HG02798 (cell line): ENCODE data around the gene ALX3.

Experiments
- ATAC-seq: cut with Tn5 transposase; IDR thresholded peaks from one replicate; pipeline ENCODE4 v1.9.1; 2021; ENCODE audit warnings: mild to moderate bottlenecking; ENCODE audit not compliant: unreplicated experiment, poor library complexity

ALX3 gene

GRCh38 chr1:110067893-110068645 lies 2.4 kb downstream of the ALX3 start:
- no peak for ATAC-seq

DNA sequence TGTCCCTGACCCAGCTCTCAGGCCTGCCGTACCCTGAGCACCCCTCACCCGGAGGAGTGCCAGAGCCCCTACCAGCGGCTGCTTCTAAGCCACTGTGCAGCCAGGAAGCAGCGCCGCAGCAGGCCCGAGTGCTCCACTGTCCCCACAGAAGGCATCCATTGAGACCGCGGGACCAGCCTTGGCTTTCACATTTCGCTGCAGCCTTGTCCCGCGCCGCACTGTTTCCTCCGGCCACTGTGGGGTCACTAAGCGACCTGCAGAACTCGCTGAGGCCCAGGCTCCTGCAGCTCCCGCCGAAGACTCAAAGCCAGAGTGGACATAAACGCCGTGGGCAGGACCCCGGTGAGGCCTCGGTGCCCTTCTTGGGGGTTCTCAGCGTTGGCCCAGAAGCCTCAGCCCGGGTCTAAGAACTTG lies 3.0 kb downstream of the ALX3 start:
- ATAC-seq = no peak

DNA sequence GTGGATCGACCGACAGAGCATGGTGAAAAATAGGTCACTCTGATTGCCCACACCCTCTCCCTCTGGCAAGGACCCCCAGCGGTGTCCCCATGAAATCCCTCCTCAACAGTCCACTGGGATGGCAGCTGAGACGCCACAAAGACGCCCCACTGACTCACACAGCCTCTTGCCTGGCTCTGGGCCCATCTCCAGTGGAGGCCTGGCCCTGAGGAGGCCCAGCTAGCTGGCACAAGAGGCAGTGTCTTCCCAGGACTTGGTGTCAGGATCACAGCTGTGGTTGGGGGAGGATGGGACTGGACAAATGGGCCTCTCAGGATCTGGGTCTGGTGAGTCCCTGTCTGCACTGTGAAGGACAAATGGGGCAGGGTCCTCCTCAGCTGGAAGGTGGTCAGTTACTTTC lies 4.6 kb downstream of the ALX3 start:
- no peak for ATAC-seq

- ATAC-seq = no peak
Measured at GRCh38 chr1:110064576-110065337, 5.7 kb downstream of the ALX3 start.

- no peak for ATAC-seq
Measured at GRCh38 chr1:110063781-110064180, 6.7 kb downstream of the ALX3 start.

- no peak for ATAC-seq
Measured at GRCh38 chr1:110062612-110063011, 7.9 kb downstream of the ALX3 start.

DNA sequence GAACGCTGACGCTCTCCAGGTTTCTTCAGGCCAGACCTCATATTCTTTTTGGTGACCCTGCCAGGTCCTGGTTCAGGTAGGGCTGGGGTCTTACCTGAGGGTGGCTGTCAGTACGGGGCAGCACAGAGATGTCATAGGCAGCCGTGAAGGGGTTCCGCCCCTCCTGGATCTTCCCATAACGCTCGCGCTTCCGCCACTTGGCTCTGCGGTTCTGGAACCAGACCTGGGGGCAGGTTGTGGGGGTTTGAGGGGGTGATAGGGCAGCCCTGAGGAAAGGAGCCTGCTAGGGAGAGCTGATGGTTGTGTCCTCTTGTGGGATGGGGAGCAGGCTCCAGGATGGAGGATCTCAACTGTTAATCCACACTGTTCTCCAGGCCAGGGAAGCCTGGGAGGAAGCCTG lies 9.1 kb downstream of the ALX3 start:
- no peak for ATAC-seq

DNA sequence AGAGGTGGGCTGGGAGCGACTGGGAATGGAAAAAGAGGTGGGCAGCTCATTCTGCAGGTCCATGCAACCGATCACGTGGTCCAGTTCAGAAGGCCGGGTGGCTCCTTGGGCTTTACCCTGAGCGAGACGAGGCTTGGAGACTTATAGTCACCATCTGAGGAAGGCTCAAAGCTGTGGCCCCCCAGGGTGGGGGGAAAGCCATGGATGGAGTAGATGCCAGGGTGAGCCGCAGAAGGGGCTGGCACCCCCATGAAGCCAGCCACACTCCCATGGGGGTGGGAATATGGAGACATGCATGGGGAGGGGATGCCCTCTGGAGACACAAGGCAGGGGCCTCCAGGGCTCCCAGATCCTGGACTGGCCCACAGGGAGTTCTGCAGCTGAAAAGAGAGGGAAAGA lies 9.8 kb downstream of the ALX3 start:
- no peak for ATAC-seq

- peak; percentile 51 for ATAC-seq
Measured at GRCh38 chr1:110060034-110060661, 10.3 kb downstream of the ALX3 start.

GRCh38 chr1:110059133-110059863 lies 11.2 kb downstream of the ALX3 start:
- no peak for ATAC-seq

DNA sequence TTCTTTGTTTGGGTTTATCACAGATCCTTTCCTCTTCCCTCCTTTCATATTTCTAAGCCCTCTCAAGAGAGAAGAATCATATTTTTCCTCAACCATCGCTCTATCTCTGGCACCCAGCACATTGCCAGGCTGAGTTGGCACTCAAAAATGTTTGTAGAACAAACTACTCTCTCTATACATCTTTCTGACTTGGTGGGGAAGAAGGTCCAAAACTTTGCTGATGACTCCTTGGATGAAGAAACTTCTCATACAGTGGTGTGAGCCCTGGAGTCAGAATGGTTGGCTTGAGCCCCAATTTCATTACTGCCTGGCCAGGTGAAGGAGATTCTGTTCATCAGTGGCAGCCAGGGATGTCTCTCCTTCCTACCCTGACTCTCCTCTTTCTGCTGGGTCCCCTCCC lies 11.9 kb downstream of the ALX3 start:
- ATAC-seq = no peak

DNA sequence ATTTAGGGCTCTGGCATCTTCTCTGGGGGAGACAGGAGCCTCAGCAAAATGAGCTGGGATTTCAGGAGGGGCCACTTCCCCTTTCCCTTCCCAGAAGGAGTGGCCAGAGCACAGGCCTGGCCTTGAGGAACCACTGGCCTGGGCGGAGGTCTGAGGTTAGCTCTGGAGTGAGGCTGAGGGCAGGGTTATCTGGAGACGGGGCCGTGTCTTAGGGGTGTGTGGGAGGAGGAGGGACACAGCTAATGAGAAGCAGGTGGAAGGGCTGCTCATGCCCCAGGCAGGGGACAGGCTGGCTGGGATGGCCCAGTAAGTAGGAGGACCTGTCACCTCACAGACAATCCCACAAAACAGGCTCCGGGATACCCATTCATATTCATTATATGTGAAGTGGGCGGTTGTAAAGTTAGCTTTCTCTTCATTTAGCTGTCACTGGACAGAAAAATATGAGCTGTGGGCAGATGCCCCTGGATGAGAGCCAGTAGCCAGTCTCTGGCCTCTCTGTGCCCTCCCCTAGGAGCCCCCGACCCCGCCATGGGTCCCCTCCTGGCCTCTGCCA lies 12.4 kb downstream of the ALX3 start:
- ATAC-seq = no peak

DNA sequence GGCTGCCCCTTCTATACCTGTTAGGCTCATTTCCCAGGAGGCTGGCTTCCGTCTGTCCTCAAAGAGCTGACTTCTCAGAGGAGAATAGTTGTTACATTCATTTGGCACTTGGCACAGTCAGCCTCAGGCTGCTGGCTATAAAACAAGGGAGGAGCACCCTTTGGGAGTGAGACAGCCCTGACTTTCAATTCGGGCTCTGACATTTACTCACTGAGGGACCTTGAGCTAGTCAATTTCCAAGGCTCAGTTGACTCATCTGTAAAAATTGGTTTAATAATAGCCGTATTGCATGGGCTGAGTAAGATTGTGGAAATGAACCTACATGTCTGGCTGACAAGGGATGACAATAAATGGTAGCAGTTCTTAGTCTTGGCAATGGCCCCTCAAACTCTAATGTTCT lies 13.7 kb downstream of the ALX3 start:
- ATAC-seq = no peak

GRCh38 chr1:110056285-110056683 lies 14.2 kb downstream of the ALX3 start:
- no peak for ATAC-seq

DNA sequence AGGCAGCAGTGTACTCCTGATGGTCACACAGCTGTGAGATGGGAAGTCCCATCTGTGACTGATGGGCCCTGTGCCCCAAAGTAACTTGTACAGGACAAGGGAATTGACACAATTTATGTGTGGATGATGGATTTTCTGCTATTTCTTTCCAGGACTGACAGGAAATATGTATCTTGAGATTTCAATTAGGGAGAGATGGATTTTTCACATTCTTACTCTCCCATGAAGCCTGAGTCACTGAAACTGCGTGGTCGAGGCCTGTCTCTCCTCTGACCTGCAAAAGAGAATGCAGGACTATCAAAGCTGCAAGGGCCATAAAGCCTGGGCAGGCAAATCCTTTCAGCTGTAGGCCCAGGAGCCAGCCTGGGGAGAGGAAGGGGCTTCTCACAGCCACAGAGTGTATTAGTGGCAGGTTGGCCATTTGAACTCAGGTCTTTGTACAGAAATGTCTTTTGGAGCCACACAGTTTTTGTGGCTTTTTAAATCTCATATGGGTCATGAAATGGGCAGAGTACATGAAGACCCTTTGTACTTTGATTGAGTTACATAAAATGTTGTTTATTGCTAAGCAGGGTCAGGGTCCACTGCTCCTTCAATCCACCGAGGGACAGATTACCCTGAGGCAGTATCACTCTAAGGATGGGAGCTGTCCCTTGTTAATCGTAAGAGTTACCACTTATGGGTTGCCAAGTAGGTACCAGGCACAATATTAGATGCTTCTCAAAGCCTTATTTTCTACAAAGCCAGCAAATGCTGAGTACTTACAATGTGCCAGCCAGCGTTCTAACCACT lies 14.8 kb downstream of the ALX3 start:
- ATAC-seq = no peak

DNA sequence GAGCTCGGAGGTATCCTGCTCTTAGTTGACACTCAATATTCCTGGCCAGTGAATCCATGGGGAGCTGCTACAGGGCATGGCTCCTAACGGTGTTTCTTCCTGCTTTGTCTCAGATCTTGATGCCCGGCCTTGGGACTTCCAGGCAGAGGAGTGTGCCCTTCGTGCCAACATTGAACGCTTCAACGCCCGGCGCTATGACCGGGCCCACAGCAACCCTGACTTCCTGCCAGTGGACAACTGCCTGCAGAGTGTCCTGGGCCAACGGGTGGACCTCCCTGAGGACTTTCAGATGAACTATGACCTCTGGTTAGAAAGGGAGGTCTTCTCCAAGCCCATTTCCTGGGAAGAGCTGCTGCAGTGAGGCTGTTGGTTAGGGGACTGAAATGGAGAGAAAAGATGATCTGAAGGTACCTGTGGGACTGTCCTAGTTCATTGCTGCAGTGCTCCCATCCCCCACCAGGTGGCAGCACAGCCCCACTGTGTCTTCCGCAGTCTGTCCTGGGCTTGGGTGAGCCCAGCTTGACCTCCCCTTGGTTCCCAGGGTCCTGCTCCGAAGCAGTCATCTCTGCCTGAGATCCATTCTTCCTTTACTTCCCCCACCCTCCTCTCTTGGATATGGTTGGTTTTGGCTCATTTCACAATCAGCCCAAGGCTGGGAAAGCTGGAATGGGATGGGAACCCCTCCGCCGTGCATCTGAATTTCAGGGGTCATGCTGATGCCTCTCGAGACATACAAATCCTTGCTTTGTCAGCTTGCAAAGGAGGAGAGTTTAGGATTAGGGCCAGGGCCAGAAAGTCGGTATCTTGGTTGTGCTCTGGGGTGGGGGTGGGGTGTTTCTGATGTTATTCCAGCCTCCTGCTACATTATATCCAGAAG lies 16.7 kb downstream of the ALX3 start:
- ATAC-seq = peak; percentile 50

- ATAC-seq = no peak
Measured at GRCh38 chr1:110051262-110051648, 19.2 kb downstream of the ALX3 start.

DNA sequence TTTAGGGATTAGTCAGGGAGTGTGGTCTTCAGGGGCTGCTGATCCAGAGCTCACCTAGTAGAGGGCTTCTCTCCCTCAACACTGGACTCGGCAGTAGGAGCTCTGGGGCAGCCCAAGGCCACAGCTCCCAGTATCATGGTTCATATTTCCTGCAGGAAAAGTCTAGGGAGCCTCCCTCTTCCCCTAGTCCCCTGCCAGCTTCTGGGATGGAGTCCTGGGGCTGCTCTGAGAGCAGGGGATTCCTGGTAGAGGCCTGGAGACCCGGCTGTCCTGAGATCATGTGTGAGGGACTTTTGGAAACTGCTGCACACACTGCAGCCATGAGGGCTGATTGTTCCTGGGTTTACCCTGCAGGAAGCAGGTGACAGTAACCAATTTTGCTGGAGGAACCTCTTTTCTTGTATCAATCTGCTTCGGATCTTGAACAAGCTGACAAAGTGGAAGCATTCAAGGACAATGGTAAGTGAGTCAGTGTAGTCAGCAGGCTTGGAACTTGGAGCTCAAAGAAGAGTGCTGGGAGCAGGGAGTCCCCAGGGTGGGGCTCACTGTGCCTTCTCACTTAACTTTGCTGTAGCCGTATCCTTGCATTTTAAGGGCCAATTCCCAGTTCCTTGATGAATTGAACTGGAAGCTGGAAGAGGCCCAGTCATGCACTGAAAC lies 19.7 kb downstream of the ALX3 start:
- no peak for ATAC-seq
